PC-3 (cell line): ENCODE results near the gene SSNA1. TPM values are rescaled to one million over a fixed set of nuclear protein-coding genes. Genes with fewer than 3 reads are reported as not detected.

ENCODE experiments used
- ATAC-seq: fragments of 200-7000 bp; cut with Tn5 transposase; 2 replicates; pipeline ENCODE4 v1.9.1; 2020; ENCODE audit warnings: mild to moderate bottlenecking, moderate library complexity
- BruUV-seq: library from RNA; stranded (reverse); fragments of 400-500 nt; replicated peaks from 2 replicates; lab custom pipeline; 2021; lab: Mats Ljungman, UMichigan
- CTCF ChIA-PET: fragments of 300-600 bp; sonication (Branson Sonifier 250); formaldehyde crosslinking; loops from one replicate; lab custom pipeline; 2022; ENCODE audit warnings: antibody characterized with exemption; lab: Charles Lee
- POLR2A ChIA-PET: fragments of 300-600 bp; sonication (Branson Sonifier 250); formaldehyde crosslinking; loops from one replicate; lab custom pipeline; 2022; ENCODE audit warnings: antibody characterized with exemption; ENCODE audit not compliant: unreplicated experiment; lab: Charles Lee
- DNase-seq: peaks from one replicate; pipeline ENCODE4 v3.0.0-alpha.2; 2015
- H2AFZ ChIP-seq: fragments of 300-600 bp; sonication (generic); 2 replicates; pipeline ENCODE4 v1.6.0; 2016; ENCODE audit warnings: antibody characterized with exemption, low read length
- H3F3A ChIP-seq: fragments of 300-600 bp; sonication (generic); one replicate; pipeline ENCODE4 v1.6.0; 2017; ENCODE audit warnings: antibody characterized with exemption, low read length, control low read depth, mild to moderate bottlenecking; ENCODE audit not compliant: unreplicated experiment
- H3K27ac ChIP-seq: fragments of 300-600 bp; sonication (generic); 2 replicates; pipeline ENCODE4 v1.5.1; 2016; ENCODE audit warnings: mild to moderate bottlenecking, low read length
- H3K27me3 ChIP-seq: fragments of 300-600 bp; sonication (generic); 2 replicates; pipeline ENCODE4 v1.6.1; 2016; ENCODE audit warnings: low read length, mixed read lengths
- H3K36me3 ChIP-seq: fragments of 300-600 bp; sonication (generic); 2 replicates; pipeline ENCODE4 v1.6.1; 2016; ENCODE audit warnings: low read depth, mixed run types, low read length, mixed read lengths
- H3K4me1 ChIP-seq: fragments of 300-600 bp; sonication (generic); 2 replicates; pipeline ENCODE4 v1.5.1; 2016; ENCODE audit warnings: low read length; ENCODE audit not compliant: insufficient read depth
- H3K4me2 ChIP-seq: fragments of 300-600 bp; sonication (generic); 2 replicates; pipeline ENCODE4 v1.6.0; 2016; ENCODE audit warnings: low read length
- H3K4me3 ChIP-seq: fragments of 300-600 bp; sonication (generic); 2 replicates; pipeline ENCODE4 v1.5.1; 2016; ENCODE audit warnings: mild to moderate bottlenecking, low read length, mixed read lengths
- H3K79me2 ChIP-seq: fragments of 300-600 bp; sonication (generic); 2 replicates; pipeline ENCODE4 v1.6.1; 2017; ENCODE audit warnings: low read length, mixed read lengths
- H3K9ac ChIP-seq: fragments of 300-600 bp; sonication (generic); 2 replicates; pipeline ENCODE4 v1.6.0; 2016; ENCODE audit warnings: mild to moderate bottlenecking, low read length
- H3K9me2 ChIP-seq: fragments of 300-600 bp; sonication (generic); replicated peaks from 2 replicates; pipeline ENCODE4 v1.6.1; 2016; ENCODE audit warnings: mixed run types, low read length, mixed read lengths
- H3K9me3 ChIP-seq: fragments of 300-600 bp; sonication (generic); 2 replicates; pipeline ENCODE4 v1.6.1; 2016; ENCODE audit warnings: low read length, mixed read lengths
- H4K20me1 ChIP-seq: fragments of 300-600 bp; sonication (generic); 2 replicates; pipeline ENCODE4 v1.6.1; 2016; ENCODE audit warnings: low read length, mixed read lengths
- CTCF ChIP-seq: fragments of 300-600 bp; sonication (generic); conservative IDR thresholded peaks from 2 replicates; pipeline ENCODE4 v1.5.1; 2017; ENCODE audit warnings: antibody characterized with exemption, low read depth, mild to moderate bottlenecking, low read length
- EZH2 ChIP-seq: fragments of 300-600 bp; sonication (generic); IDR thresholded peaks from one replicate; pipeline ENCODE4 v1.6.1; 2017; ENCODE audit warnings: antibody characterized with exemption, mild to moderate bottlenecking, low read length; ENCODE audit not compliant: unreplicated experiment
- EZH2phosphoT487 ChIP-seq: fragments of 300-600 bp; sonication (generic); IDR thresholded peaks from 2 replicates; pipeline ENCODE4 v1.6.1; 2018; ENCODE audit warnings: mild to moderate bottlenecking, antibody characterized with exemption, low read length, borderline replicate concordance
- intact Hi-C: fragments of 100-400 bp; cut with micrococcal nuclease; formaldehyde crosslinking; loops from 2 replicates; pipeline ENCODE4 v1.9.0; 2023
- total RNA-seq: library from RNA; depleted of rRNA; stranded (reverse); fragments of >200 nt; gene quantifications from 2 replicates; pipeline ENCODE4 v1.2.3, GENCODE V29; 2014

The SSNA1 gene
- total RNA-seq, 1 experiment from 2014 or later, result 123 TPM

DNA sequence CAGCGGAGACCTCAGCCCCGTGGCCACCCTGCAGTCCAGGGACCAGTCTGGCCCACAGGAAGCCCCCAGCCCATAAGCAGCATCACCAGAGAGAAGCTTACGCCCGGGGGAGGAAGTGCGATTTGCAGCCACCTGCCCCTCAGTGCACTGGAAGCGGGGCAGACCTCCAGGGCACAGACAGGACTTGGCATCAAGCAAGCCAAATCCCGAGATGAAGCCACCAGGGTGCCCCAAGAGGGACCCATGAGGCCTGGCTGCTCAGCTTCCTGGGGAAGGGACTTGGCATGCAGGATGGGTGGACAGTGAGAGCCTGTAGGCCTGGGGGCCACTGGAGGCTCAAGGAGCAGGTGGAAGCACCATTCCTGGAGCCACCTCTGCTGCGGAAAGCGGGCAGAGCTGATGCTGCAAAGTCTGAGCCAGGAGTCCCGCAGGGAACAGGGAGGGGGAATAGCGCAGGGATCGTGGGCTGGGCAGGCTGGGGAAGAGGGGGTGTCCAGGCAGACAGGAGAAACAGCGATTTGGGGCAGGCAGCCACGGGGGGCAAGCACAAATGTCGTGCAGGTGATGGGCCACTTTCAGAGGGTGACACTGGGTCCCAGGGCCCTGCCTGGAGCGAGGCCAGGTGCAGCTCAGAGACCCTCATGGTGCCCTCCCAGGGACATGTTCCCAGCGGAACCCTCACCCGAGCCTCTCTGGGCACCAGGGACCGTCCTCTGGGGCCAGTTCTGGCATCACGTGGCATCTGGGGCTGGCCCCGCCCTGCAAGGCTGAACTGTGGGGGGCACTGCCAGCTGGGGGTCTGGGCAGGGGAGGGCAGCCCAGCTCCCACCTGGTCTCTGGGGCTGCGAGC is 21.9 kb upstream of the SSNA1 start:
- Histone ChIP-seq H3K4me2 (no peak overlapping the region), H3K9me3 (no peaks in the 10 kb centered on the region)
- POLR2A ChIA-PET, result no interaction called here

DNA sequence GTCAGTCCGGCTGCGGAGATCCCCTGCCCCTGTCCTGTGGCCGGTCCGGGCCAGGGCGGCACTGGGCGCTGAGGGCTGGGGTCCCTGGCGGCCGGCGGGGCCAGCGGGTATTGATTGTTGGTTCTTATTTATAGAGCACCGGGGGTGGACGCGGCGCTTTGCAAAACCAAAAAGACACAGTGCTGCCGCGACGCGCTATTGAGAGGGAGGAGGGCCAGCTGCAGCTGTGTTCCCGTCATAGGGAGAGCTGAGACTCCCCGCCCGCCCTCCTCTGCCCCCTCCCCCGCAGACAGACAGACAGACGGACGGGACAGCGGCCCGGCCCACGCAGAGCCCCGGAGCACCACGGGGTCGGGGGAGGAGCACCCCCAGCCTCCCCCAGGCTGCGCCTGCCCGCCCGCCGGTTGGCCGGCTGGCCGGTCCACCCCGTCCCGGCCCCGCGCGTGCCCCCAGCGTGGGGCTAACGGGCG is 21.2 kb upstream of the SSNA1 start:
- Histone ChIP-seq H3K27me3 (peaks cover 12% of the 10 kb centered on the region), H3K9me2 (no peaks in the 10 kb centered on the region), H3K79me2 (no peaks in the 10 kb centered on the region), H3K4me2 (peak overlapping the region; percentile 84), H3K9ac (no peak overlapping the region), H3K9me3 (no peaks in the 10 kb centered on the region), H3K4me1 (no peaks in the 10 kb centered on the region), H3K4me3 (no peak overlapping the region), H3F3A (no peaks in the 10 kb centered on the region), H2AFZ (no peak overlapping the region), H4K20me1 (no peaks in the 10 kb centered on the region), H3K27ac (no peak overlapping the region), H3K36me3 (no peaks in the 10 kb centered on the region)
- POLR2A ChIA-PET, result no interaction called here
- CTCF ChIA-PET, result no interaction called here
- DNase-seq (no peak), ATAC-seq (no peak)
- BruUV-seq, result no TSS peak
- TF ChIP-seq CTCF, result no peak
- no peak for TF ChIP-seq EZH2
- no peak for TF ChIP-seq EZH2phosphoT487
- intact Hi-C loops, result no loop called here

More for the DNA sequence above, 21.9 kb upstream of the SSNA1 start:
- no peaks in the 10 kb centered on the region for H3K79me2 ChIP-seq
- no peaks in the 10 kb centered on the region for H3K4me1 ChIP-seq
- no peaks in the 10 kb centered on the region for H3K9me2 ChIP-seq
- H2AFZ ChIP-seq, result no peak overlapping the region
- no TSS peak for BruUV-seq
- H3K4me3 ChIP-seq, result no peak overlapping the region
- CTCF ChIA-PET, result no interaction called here
- H3K27me3 ChIP-seq, result peaks cover 12% of the 10 kb centered on the region
- no peak for TF ChIP-seq EZH2phosphoT487
- no peak for TF ChIP-seq CTCF
- no peaks in the 10 kb centered on the region for H4K20me1 ChIP-seq
- DNase-seq (no peak), ATAC-seq (no peak)
- intact Hi-C loops, result no loop called here
- no peaks in the 10 kb centered on the region for H3K36me3 ChIP-seq
- H3K27ac ChIP-seq, result no peak overlapping the region
- H3K9ac ChIP-seq, result no peak overlapping the region
- no peaks in the 10 kb centered on the region for H3F3A ChIP-seq
